Sigmoid colon (tissue), 7 donors: Measurements from ENCODE around the gene TNIK. TPM values are rescaled to one million over a fixed set of nuclear protein-coding genes. Genes with fewer than 3 reads are reported as not detected.
"Not testable (repeated sequence)": the region's sequence is repeated elsewhere in the genome, so short reads cannot be mapped to it uniquely, and the experiment has no call there.

Source experiments
- DNase-seq: peaks from one replicate; pipeline ENCODE4 v3.0.0-alpha.2; 2019
- H3K27ac ChIP-seq, 4 donors: fragments of 200-600 bp; sonication (generic); one replicate each; pipeline ENCODE4 v1.5.1; 2016 to 2019; ENCODE audit warnings: mild to moderate bottlenecking in 1 of 4
- H3K27me3 ChIP-seq, 3 donors: fragments of 200-600 bp; sonication (generic); one replicate each; pipeline ENCODE4 v1.5.1; 2019; ENCODE audit warnings: mild to moderate bottlenecking in 1 of 3
- H3K36me3 ChIP-seq, 4 donors: fragments of 200-600 bp; sonication (generic); one replicate each; pipeline ENCODE4 v1.5.1; 2016 to 2019
- H3K4me1 ChIP-seq, 4 donors: fragments of 200-600 bp; sonication (generic); one replicate each; pipeline ENCODE4 v1.5.1; 2017 to 2019
- H3K4me3 ChIP-seq, 4 donors: fragments of 200-600 bp; sonication (generic); one replicate each; pipeline ENCODE4 v1.5.1; 2017 to 2019; ENCODE audit warnings: mild to moderate bottlenecking in 2 of 4, moderate library complexity in 1 of 4
- H3K9me3 ChIP-seq, 4 donors: fragments of 200-600 bp in 3 of 4; sonication (generic) in 3 of 4; one replicate each; pipeline versions ENCODE4 v1.5.1 to v1.6.1; 2013 to 2019
- CTCF ChIP-seq, 4 experiments: fragments of 450-650 bp in 3 of 4; fragments of 200-600 bp in 1 of 4; IDR thresholded peaks; one replicate each; pipeline ENCODE4 v1.5.1; 2016 to 2019; ENCODE audit warnings: antibody characterized with exemption in 4 of 4, mild to moderate bottlenecking in 3 of 4, moderate library complexity in 2 of 4
- EP300 ChIP-seq, 4 donors: sonication (generic); formaldehyde crosslinking; IDR thresholded peaks; one replicate each; pipeline ENCODE4 v1.6.1; 2017; ENCODE audit warnings: antibody characterized with exemption in 4 of 4
- POLR2A ChIP-seq, 2 donors: fragments of 450-650 bp; IDR thresholded peaks; one replicate each; pipeline ENCODE4 v1.6.1; 2016; ENCODE audit warnings: antibody characterized with exemption in 2 of 2, mild to moderate bottlenecking in 2 of 2, moderate library complexity in 2 of 2
- POLR2AphosphoS5 ChIP-seq, 4 donors: sonication (generic); formaldehyde crosslinking; IDR thresholded peaks; one replicate each; pipeline ENCODE4 v1.6.1; 2017; ENCODE audit warnings: antibody characterized with exemption in 4 of 4
- WGBS, 2 donors: extraction: QIAGEN DNeasy Blood & Tissue Kit; methylation state at CpG; one replicate each; pipeline ENCODE4 v1.1.7; 2013; 5-methylcytosine and 5-hydroxymethylcytosine counted together
- intact Hi-C: fragments of 100-400 bp; cut with DNase I; formaldehyde crosslinking; loops from one replicate; pipeline ENCODE4 v1.15.1; 2023
- polyA plus RNA-seq, 3 donors: library from polyadenylated mRNA; stranded (reverse); fragments of 200-250 nt; gene quantifications; one replicate each; pipeline ENCODE4 v1.2.3, GENCODE V29; 2013
- total RNA-seq, 4 donors: library from RNA; depleted of rRNA; stranded (reverse); fragments of >200 nt; gene quantifications; one replicate each; pipeline ENCODE4 v1.1.0, GENCODE V29; 2016
- donor health status: healthy with polysubstance abuse.
- donor health status: Bipolar disorder and iron deficiency.
- donor health status: healthy.

TNIK gene
- total and polyA plus RNA-seq, 7 donors, result 5.4 to 21.3 (median 9.2) TPM

GRCh38 chr3:171295484-171296373 is 164.5 kb downstream of the TNIK start:
- Histone ChIP-seq H3K27me3 (no peaks in the 10 kb centered on the region), H3K4me1 (peaks cover 0 to 32% (median 22%) of the 10 kb centered on the region in 4 donors), H3K4me3 (no peak overlapping the region), H3K9me3 (no peaks in the 10 kb centered on the region), H3K36me3 (no peaks in the 10 kb centered on the region), H3K27ac (peak overlapping the region in 3 of 4 donors; percentile 19 to 74 (median 28))
- intact Hi-C loops, result no loop called here
- TF ChIP-seq POLR2A (IDR thresholded peaks at IDR 0.05), result no peak
- TF ChIP-seq CTCF (IDR thresholded peaks at IDR 0.05), result no peak
- TF ChIP-seq POLR2AphosphoS5 (IDR thresholded peaks at IDR 0.05), result no peak
- TF ChIP-seq EP300 (IDR thresholded peaks at IDR 0.05), result no peak
- DNase-seq, result no peak
- 81 to 87% methylated on average over 5 of the region's 5 CpGs for WGBS, 2 donors

DNA sequence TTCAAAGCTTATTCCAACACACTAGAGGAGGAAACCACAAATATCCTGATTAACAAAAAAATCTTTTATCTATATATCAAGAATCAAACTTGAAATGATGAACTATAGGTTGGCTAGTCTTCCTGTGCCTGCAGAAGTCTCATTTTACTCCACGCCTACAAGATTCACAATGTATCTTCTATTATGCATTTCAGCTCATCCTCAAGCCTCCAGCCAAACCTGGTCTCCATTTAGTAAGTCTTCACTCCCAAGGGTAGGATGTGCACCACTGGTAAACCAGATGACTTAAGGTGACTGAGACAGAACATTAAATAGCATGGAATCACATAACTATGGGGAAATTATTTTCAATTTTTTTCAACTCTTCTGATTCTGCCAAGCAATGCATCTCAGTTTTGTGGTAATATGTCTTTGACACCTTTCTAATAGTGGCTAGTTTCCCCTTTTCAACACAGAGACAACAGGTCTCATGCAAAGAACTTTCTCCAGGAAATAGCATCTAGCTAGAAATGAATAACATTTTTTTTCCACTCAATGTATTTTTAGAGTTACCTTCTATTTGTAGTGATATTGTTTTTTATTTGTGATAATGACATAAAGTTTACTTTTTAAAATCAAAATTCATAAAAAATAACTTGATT is 166.9 kb downstream of the TNIK start:
- no peak for DNase-seq
- H3K9me3 ChIP-seq, result no peaks in the 10 kb centered on the region
- H3K27ac ChIP-seq, result no peak overlapping the region
- no peaks in the 10 kb centered on the region for H3K36me3 ChIP-seq
- no peak overlapping the region for H3K4me3 ChIP-seq
- H3K4me1 ChIP-seq, result peaks cover 0 to 41% (median 32%) of the 10 kb centered on the region in 4 donors
- WGBS, 2 donors, result 90 to 92% methylated on average over 1 of the region's 1 CpG
- intact Hi-C loops, result no loop called here
- no peak for TF ChIP-seq EP300 (IDR thresholded peaks at IDR 0.05)
- no peak for TF ChIP-seq CTCF (IDR thresholded peaks at IDR 0.05)
- TF ChIP-seq POLR2A (IDR thresholded peaks at IDR 0.05), result no peak
- no peak for TF ChIP-seq POLR2AphosphoS5 (IDR thresholded peaks at IDR 0.05)
- no peaks in the 10 kb centered on the region for H3K27me3 ChIP-seq

- TF ChIP-seq EP300 (IDR thresholded peaks at IDR 0.05), result no peak
- no peak for TF ChIP-seq POLR2AphosphoS5 (IDR thresholded peaks at IDR 0.05)
- TF ChIP-seq POLR2A (IDR thresholded peaks at IDR 0.05), result no peak
- no peak for TF ChIP-seq CTCF (IDR thresholded peaks at IDR 0.05)
- peaks cover 0 to 30% (median 26%) of the 10 kb centered on the region in 4 donors for H3K4me1 ChIP-seq
- H3K9me3 ChIP-seq, result no peaks in the 10 kb centered on the region
- intact Hi-C loops, result no loop called here
- H3K4me3 ChIP-seq, result no peak overlapping the region
- H3K36me3 ChIP-seq, result no peaks in the 10 kb centered on the region
- no peak for DNase-seq
- WGBS, 2 donors, result 41 to 42% methylated on average over 2 of the region's 2 CpGs
- no peak overlapping the region for H3K27ac ChIP-seq
- H3K27me3 ChIP-seq, result no peaks in the 10 kb centered on the region
Measured at GRCh38 chr3:171290680-171291079, 169.5 kb downstream of the TNIK start.

GRCh38 chr3:171289291-171289690 is 170.9 kb downstream of the TNIK start:
- no peaks in the 10 kb centered on the region for H3K36me3 ChIP-seq
- intact Hi-C loops, result loop anchor here (10.0 kb wide), 2 partner anchors 94 to 166 kb away; no protein-coding TSS in a partner anchor
- no peak for TF ChIP-seq CTCF (IDR thresholded peaks at IDR 0.05)
- TF ChIP-seq POLR2A (IDR thresholded peaks at IDR 0.05), result no peak
- TF ChIP-seq EP300 (IDR thresholded peaks at IDR 0.05), result no peak
- TF ChIP-seq POLR2AphosphoS5 (IDR thresholded peaks at IDR 0.05), result no peak
- H3K9me3 ChIP-seq, result no peaks in the 10 kb centered on the region
- no peaks in the 10 kb centered on the region for H3K27me3 ChIP-seq
- no peak for DNase-seq
- H3K4me3 ChIP-seq, result no peak overlapping the region
- peaks cover 0 to 35% (median 28%) of the 10 kb centered on the region in 4 donors for H3K4me1 ChIP-seq
- peak overlapping the region in 2 of 4 donors; percentile 27 to 40 for H3K27ac ChIP-seq

DNA sequence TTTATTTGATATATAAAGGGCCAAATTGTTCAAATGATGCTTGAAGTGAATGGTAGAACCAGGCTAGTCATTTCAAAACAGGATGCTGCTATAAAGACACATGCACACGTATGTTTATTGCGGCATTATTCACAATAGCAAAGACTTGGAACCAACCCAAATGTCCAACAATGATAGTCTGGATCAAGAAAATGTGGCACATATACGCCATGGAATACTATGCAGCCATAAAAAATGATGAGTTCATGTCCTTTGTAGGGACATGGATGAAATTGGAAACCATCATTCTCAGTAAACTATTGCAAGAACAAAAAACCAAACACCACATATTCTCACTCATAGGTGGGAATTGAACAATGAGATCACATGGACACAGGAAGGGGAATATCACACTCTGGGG is 172.4 kb downstream of the TNIK start:
- intact Hi-C loops, result loop anchor here (10.0 kb wide), 2 partner anchors 93 to 167 kb away; no protein-coding TSS in a partner anchor
- 86 to 94% methylated on average over 3 of the region's 3 CpGs for WGBS, 2 donors

More for the DNA sequence above, 172.4 kb downstream of the TNIK start:
- not testable (repeated sequence) for H3K27ac ChIP-seq, H3K4me3 ChIP-seq, DNase-seq, H3K9me3 ChIP-seq, H3K27me3 ChIP-seq, H3K36me3 ChIP-seq
- H3K4me1 ChIP-seq, result peaks cover 0 to 50% (median 43%) of the 10 kb centered on the region in 4 donors
